GM21717 (cell line): ENCODE data around the gene ZFAND2B.

ENCODE experiments used
- ATAC-seq: cut with Tn5 transposase; IDR thresholded peaks from one replicate; pipeline ENCODE4 v1.9.1; 2021; ENCODE audit warnings: mild to moderate bottlenecking, moderate library complexity; ENCODE audit not compliant: unreplicated experiment

Gene ZFAND2B, protein sequence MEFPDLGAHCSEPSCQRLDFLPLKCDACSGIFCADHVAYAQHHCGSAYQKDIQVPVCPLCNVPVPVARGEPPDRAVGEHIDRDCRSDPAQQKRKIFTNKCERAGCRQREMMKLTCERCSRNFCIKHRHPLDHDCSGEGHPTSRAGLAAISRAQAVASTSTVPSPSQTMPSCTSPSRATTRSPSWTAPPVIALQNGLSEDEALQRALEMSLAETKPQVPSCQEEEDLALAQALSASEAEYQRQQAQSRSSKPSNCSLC

GRCh38 chr2:219206328-219207133, at the start of gene ZFAND2B:
TSS of gene ZFAND2B (plus strand) at chr2:219206782. CDS start at chr2:219206988, 206 bp downstream.
- ATAC-seq, result peak; percentile 98

- ATAC-seq, result no peak
These were observed 49.2 kb upstream of the ZFAND2B start for GRCh38 chr2:219157396-219157795.

DNA sequence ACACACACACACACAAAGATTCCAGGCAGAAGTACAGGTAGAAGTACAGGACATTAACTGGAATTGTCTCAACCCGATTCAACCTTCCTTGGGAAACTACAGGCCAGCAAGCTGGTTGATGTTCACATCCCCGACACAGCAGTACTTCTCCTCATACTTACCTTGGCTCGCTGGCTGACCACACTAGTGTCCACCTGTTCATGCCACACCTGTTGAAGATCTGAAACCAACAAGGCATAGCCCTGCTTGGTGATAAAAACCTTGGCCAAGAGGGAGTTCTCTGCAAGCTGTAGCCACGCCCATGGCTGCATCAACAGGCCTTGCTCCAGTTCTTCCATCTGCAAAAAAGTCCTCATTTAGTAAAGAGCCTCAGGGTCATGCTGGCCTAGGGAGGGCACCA, 48.6 kb upstream of the ZFAND2B start:
- no peak for ATAC-seq

DNA sequence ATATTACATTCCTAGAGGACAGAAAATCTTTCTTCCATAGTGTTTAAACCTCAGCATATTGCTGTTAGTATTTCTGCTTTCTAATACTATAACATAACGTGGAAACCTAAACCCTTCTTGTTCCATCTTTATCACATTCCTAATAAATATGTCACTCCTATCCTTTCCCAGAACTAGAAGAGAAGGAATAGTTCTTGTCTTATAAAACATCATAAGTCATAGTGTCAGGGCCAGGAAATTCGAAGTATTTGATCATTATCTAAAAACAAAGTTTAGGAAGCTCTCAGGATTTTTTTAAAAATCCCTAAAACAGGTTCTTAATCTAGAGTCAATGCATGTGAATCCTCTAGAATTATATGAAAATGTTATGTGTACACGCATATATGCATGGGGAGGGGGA, 48.0 kb upstream of the ZFAND2B start:
- ATAC-seq, result no peak

GRCh38 chr2:219159771-219160185, 46.8 kb upstream of the ZFAND2B start:
- peak; percentile 4 for ATAC-seq

- peak; percentile 87 for ATAC-seq
These were observed 46.2 kb upstream of the ZFAND2B start, which contains the start of gene NHEJ1 for GRCh38 chr2:219160186-219161017. TSS of gene NHEJ1 (minus strand) at chr2:219160815. CDS start at chr2:219158362, 2,453 bp downstream.

GRCh38 chr2:219161097-219161496, 45.5 kb upstream of the ZFAND2B start:
- no peak for ATAC-seq

DNA sequence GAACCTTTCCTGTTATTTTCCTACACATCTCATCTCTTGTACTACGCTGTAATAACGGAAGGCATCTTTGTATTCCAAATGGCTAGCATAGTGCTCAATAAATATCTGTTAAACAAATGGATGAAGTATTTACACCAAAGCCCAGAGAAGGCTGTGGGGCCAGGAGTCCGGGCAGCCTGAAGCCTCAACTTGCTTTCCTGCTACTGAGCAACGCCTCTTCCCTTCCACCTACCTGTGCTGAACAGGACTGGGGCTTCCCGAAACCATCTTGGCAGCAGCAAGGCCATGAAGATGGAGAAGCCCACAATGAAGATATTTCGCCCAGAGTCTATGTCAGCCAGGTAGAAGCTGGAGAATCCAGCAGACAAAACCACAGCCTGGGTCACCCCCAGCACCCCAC, 43.4 kb upstream of the ZFAND2B start:
- ATAC-seq, result no peak

- ATAC-seq, result no peak
These were observed 41.3 kb upstream of the ZFAND2B start for GRCh38 chr2:219165058-219165911.

- no peak for ATAC-seq
These were observed 38.6 kb upstream of the ZFAND2B start for GRCh38 chr2:219167997-219168396.

DNA sequence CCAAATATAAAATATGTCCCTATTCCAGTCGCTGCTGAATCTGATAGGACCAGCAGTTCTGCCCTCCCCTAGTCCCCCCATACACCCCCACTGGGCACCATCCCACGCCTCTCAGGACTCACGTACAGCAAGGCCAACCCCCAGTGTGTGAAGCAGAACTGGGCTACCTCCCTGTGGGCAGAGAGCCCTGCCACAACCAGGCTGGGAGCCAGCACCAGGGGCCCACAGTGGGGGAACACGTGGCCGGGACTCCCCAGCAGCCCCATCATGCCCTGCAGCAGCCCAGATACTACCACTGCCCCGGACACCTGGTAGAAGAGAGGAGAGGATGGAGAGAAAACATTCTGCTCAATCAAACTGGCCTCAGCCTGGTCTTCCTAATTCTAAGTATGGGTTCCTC, 38.1 kb upstream of the ZFAND2B start:
- ATAC-seq, result no peak

DNA sequence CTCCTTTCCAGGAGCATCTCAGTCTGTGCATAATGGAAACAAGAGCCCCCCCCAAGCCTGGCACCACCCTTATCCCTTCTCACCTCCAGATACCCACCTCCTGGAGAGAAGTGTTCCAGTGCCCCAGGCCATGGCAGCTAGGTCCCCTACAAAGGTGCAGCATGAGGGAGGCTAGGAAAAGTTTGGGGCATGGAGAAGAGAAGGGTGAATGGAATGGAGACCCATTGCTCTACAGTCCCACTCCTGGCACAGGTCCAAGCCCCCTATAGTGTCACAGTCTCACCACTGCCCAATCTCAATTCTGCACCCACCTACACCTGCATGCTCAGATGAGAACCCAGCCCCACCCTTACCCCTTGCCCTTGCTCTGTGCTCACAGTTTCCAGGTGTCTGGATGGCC, 37.6 kb upstream of the ZFAND2B start:
- no peak for ATAC-seq

- ATAC-seq, result no peak
These were observed 36.5 kb upstream of the ZFAND2B start, which contains the start of gene SLC23A3 for GRCh38 chr2:219169930-219170654. TSS of gene SLC23A3 (minus strand) at chr2:219170029. CDS start at chr2:219169984, 45 bp downstream.

- no peak for ATAC-seq
These were observed 35.3 kb upstream of the ZFAND2B start for GRCh38 chr2:219171231-219171651.

GRCh38 chr2:219172231-219173154, 34.1 kb upstream of the ZFAND2B start:
- no peak for ATAC-seq

GRCh38 chr2:219173176-219173575, 33.4 kb upstream of the ZFAND2B start:
- no peak for ATAC-seq

GRCh38 chr2:219174146-219174545, 32.4 kb upstream of the ZFAND2B start:
- ATAC-seq, result no peak

DNA sequence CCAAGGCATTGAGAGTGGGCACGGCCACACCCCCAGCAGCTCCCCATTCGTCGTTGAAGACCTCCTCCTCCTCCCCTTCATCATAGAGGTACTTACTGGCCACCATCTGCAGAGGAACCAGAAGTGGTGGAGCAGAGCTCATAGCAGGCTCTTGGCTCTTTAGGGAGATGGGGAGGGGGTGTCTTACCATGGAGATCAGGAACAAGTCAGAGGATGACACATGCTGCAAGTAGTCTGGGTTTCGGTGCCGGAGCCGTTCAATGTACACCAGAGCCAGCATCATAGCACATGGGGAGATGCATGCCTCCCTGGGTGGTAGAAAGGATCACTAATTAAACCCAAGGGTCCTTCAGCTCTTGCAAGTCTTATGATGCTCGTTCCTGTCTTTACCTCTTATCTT, 31.8 kb upstream of the ZFAND2B start:
- ATAC-seq, result no peak
